GM19025 (cell line): Measurements from ENCODE around the gene KDM4D.
"Not testable (repeated sequence)": the region's sequence is repeated elsewhere in the genome, so short reads cannot be mapped to it uniquely, and the experiment has no call there.

Source experiments
- ATAC-seq: cut with Tn5 transposase; IDR thresholded peaks from one replicate; pipeline ENCODE4 v1.9.1; 2021; ENCODE audit warnings: mild to moderate bottlenecking, low read depth, moderate library complexity; ENCODE audit not compliant: unreplicated experiment

KDM4D gene

GRCh38 chr11:94956963-94957362, 16.5 kb upstream of the KDM4D start:
- ATAC-seq = no peak

- ATAC-seq = no peak
Measured at GRCh38 chr11:94958121-94958696, 15.3 kb upstream of the KDM4D start.

- no peak for ATAC-seq
Measured at GRCh38 chr11:94959179-94959578, 14.3 kb upstream of the KDM4D start.

- no peak for ATAC-seq
Measured at GRCh38 chr11:94960488-94960887, 13.0 kb upstream of the KDM4D start.

GRCh38 chr11:94961255-94961654, 12.3 kb upstream of the KDM4D start:
- ATAC-seq = no peak

- ATAC-seq = no peak
Measured at GRCh38 chr11:94964934-94965333, 8.6 kb upstream of the KDM4D start.

- no peak for ATAC-seq
Measured at GRCh38 chr11:94968334-94968958, 5.1 kb upstream of the KDM4D start.

- ATAC-seq = no peak
Measured at GRCh38 chr11:94972700-94973098, 810 bp upstream of the KDM4D start.

- ATAC-seq = no peak
Measured at GRCh38 chr11:94974178-94974577, 669 bp downstream of the KDM4D start.

GRCh38 chr11:94975599-94975998, 2.1 kb downstream of the KDM4D start:
- ATAC-seq = no peak

- ATAC-seq = no peak
Measured at GRCh38 chr11:94987378-94987777, 13.9 kb downstream of the KDM4D start.

GRCh38 chr11:94988748-94989147, 15.2 kb downstream of the KDM4D start:
- no peak for ATAC-seq

GRCh38 chr11:94993400-94993943, 20.0 kb downstream of the KDM4D start:
- no peak for ATAC-seq

- no peak for ATAC-seq
Measured at GRCh38 chr11:94997437-94997836, 23.9 kb downstream of the KDM4D start.

GRCh38 chr11:94998285-94998684, 24.8 kb downstream of the KDM4D start:
- no peak for ATAC-seq

- no peak for ATAC-seq
Measured at GRCh38 chr11:95003716-95004115, 30.2 kb downstream of the KDM4D start.

- ATAC-seq = no peak
Measured at GRCh38 chr11:95005642-95006041, 32.1 kb downstream of the KDM4D start.

- no peak for ATAC-seq
Measured at GRCh38 chr11:95011376-95011775, 37.9 kb downstream of the KDM4D start.

GRCh38 chr11:95014184-95014821, 40.8 kb downstream of the KDM4D start:
- no peak for ATAC-seq

GRCh38 chr11:95016139-95016538, 42.6 kb downstream of the KDM4D start:
- ATAC-seq = no peak

GRCh38 chr11:95021468-95021867, 48.0 kb downstream of the KDM4D start:
- not testable (repeated sequence) for ATAC-seq

GRCh38 chr11:95024958-95025357, 51.4 kb downstream of the KDM4D start, which contains the start of gene KDM4E:
TSS of gene KDM4E (plus strand) at chr11:95025258. CDS start at chr11:95025558, 300 bp downstream.
- no peak for ATAC-seq
